Measurements from ENCODE around the gene NEUROG3.

The NEUROG3 gene

GRCh38 chr10:69584624-69585023, 11.4 kb upstream of the NEUROG3 start:
- H3K4me1 ChIP-seq (ENCODE audit: control insufficient read depth in 5 of 5, insufficient read depth in 5 of 5, low read length in 5 of 5), result no peaks in the 10 kb centered on the region
- H3K9me3 ChIP-seq (ENCODE audit: control insufficient read depth in 5 of 5, low read length in 5 of 5), result peaks cover 0 to 2% (median 0%) of the 10 kb centered on the region in 5 donors
- H3K4me3 ChIP-seq (ENCODE audit: low read depth in 1 of 5, low read length in 5 of 5), result no peak overlapping the region
- H3K27me3 ChIP-seq (ENCODE audit: control insufficient read depth in 5 of 5, insufficient read depth in 4 of 5, low read length in 5 of 5), result peaks cover 3 to 13% (median 8%) of the 10 kb centered on the region in 5 donors
- no peak overlapping the region for H3K9ac ChIP-seq (ENCODE audit: low read length in 5 of 5)
- no peaks in the 10 kb centered on the region for H3K36me3 ChIP-seq (ENCODE audit: control insufficient read depth in 5 of 5, insufficient read depth in 5 of 5, low read length in 5 of 5)
- H3K27ac ChIP-seq (ENCODE audit: low read depth, low read length), result no peak overlapping the region

GRCh38 chr10:69583106-69583505, 9.9 kb upstream of the NEUROG3 start:
- Histone ChIP-seq H3K9me3 (ENCODE audit: control insufficient read depth in 5 of 5, low read length in 5 of 5) (peaks cover 0 to 2% (median 0%) of the 10 kb centered on the region in 5 donors), H3K27me3 (ENCODE audit: control insufficient read depth in 5 of 5, insufficient read depth in 4 of 5, low read length in 5 of 5) (peaks cover 8 to 25% (median 19%) of the 10 kb centered on the region in 5 donors), H3K9ac (ENCODE audit: low read length in 5 of 5) (no peak overlapping the region), H3K36me3 (ENCODE audit: control insufficient read depth in 5 of 5, insufficient read depth in 5 of 5, low read length in 5 of 5) (no peaks in the 10 kb centered on the region), H3K4me1 (ENCODE audit: control insufficient read depth in 5 of 5, insufficient read depth in 5 of 5, low read length in 5 of 5) (no peaks in the 10 kb centered on the region), H3K4me3 (ENCODE audit: low read depth in 1 of 5, low read length in 5 of 5) (no peak overlapping the region), H3K27ac (ENCODE audit: low read depth, low read length) (no peak overlapping the region)

DNA sequence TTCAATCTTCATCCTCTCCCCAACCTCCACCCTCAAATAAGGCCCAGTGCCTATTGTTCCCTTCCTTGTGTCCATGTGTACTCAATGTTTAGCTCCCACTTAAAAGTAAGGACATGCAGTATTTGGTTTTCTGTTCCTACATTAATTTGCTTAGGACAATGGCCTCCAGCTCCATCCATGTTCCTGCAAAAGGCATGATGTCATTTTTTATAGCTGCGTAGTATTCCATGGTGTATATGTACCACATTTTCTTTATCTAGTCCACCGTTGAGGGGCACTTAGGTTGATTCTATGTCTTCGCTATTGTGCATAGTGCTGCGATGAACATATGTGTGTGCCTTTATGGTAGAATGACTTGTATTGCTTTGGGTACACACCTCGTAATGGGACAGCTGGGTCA, 7.2 kb upstream of the NEUROG3 start:
- no peaks in the 10 kb centered on the region for H3K4me1 ChIP-seq (ENCODE audit: control insufficient read depth in 5 of 5, insufficient read depth in 5 of 5, low read length in 5 of 5)

DNA sequence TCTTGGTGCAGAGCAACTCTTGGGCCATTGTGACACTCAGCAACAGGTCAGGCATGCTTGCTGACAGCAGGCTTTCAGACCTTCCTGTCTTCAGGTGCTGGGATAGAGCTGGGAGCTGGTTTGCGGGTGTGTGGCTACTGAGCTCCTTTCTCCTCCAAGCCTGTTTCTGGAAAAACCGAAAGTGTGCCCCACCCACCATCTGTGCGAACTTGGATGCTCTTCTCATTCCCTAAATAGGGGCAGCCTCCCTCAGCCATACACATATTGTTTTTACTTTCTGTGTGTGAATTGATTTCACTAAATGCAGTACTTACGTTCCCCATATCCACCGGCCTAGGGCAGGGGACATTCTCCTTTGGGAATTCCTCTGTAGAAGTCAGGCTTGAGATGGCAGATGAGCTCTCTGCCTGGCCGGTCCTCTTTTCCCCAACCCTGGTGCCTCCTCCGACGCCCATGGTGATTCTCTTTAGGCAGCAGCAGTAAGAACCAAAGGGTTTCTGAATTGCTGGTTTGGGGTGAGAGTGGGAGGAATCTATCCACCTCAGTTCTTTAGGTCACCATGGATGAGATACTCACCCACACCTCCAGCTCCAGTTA, 6.3 kb upstream of the NEUROG3 start:
- no peak overlapping the region for H3K4me3 ChIP-seq (ENCODE audit: low read depth in 1 of 5, low read length in 5 of 5)
- peaks cover 0 to 2% (median 0%) of the 10 kb centered on the region in 5 donors for H3K9me3 ChIP-seq (ENCODE audit: control insufficient read depth in 5 of 5, low read length in 5 of 5)
- no peak overlapping the region for H3K27ac ChIP-seq (ENCODE audit: low read depth, low read length)
- H3K36me3 ChIP-seq (ENCODE audit: control insufficient read depth in 5 of 5, insufficient read depth in 5 of 5, low read length in 5 of 5), result no peaks in the 10 kb centered on the region
- H3K9ac ChIP-seq (ENCODE audit: low read length in 5 of 5), result no peak overlapping the region
- H3K27me3 ChIP-seq (ENCODE audit: control insufficient read depth in 5 of 5, insufficient read depth in 4 of 5, low read length in 5 of 5), result peaks cover 26 to 57% (median 44%) of the 10 kb centered on the region in 5 donors
- peaks cover 0 to 6% (median 4%) of the 10 kb centered on the region in 5 donors for H3K4me1 ChIP-seq (ENCODE audit: control insufficient read depth in 5 of 5, insufficient read depth in 5 of 5, low read length in 5 of 5)

More for the DNA sequence above, 7.2 kb upstream of the NEUROG3 start:
- H3K27me3 ChIP-seq (ENCODE audit: control insufficient read depth in 5 of 5, insufficient read depth in 4 of 5, low read length in 5 of 5), result peaks cover 24 to 49% (median 37%) of the 10 kb centered on the region in 5 donors
- no peak overlapping the region for H3K4me3 ChIP-seq (ENCODE audit: low read depth in 1 of 5, low read length in 5 of 5)
- no peaks in the 10 kb centered on the region for H3K36me3 ChIP-seq (ENCODE audit: control insufficient read depth in 5 of 5, insufficient read depth in 5 of 5, low read length in 5 of 5)
- H3K9ac ChIP-seq (ENCODE audit: low read length in 5 of 5), result no peak overlapping the region
- H3K27ac ChIP-seq (ENCODE audit: low read depth, low read length), result no peak overlapping the region
- peaks cover 0 to 2% (median 0%) of the 10 kb centered on the region in 5 donors for H3K9me3 ChIP-seq (ENCODE audit: control insufficient read depth in 5 of 5, low read length in 5 of 5)

- Histone ChIP-seq H3K27me3 (ENCODE audit: control insufficient read depth in 5 of 5, insufficient read depth in 4 of 5, low read length in 5 of 5) (peaks cover 35 to 67% (median 53%) of the 10 kb centered on the region in 5 donors), H3K4me3 (ENCODE audit: low read depth in 1 of 5, low read length in 5 of 5) (no peak overlapping the region), H3K36me3 (ENCODE audit: control insufficient read depth in 5 of 5, insufficient read depth in 5 of 5, low read length in 5 of 5) (no peaks in the 10 kb centered on the region), H3K9me3 (ENCODE audit: control insufficient read depth in 5 of 5, low read length in 5 of 5) (peaks cover 0 to 2% (median 0%) of the 10 kb centered on the region in 5 donors), H3K27ac (ENCODE audit: low read depth, low read length) (no peak overlapping the region), H3K4me1 (ENCODE audit: control insufficient read depth in 5 of 5, insufficient read depth in 5 of 5, low read length in 5 of 5) (peaks cover 0 to 16% (median 13%) of the 10 kb centered on the region in 5 donors), H3K9ac (ENCODE audit: low read length in 5 of 5) (no peak overlapping the region)
These were observed 5.3 kb upstream of the NEUROG3 start for GRCh38 chr10:69578508-69578991.

DNA sequence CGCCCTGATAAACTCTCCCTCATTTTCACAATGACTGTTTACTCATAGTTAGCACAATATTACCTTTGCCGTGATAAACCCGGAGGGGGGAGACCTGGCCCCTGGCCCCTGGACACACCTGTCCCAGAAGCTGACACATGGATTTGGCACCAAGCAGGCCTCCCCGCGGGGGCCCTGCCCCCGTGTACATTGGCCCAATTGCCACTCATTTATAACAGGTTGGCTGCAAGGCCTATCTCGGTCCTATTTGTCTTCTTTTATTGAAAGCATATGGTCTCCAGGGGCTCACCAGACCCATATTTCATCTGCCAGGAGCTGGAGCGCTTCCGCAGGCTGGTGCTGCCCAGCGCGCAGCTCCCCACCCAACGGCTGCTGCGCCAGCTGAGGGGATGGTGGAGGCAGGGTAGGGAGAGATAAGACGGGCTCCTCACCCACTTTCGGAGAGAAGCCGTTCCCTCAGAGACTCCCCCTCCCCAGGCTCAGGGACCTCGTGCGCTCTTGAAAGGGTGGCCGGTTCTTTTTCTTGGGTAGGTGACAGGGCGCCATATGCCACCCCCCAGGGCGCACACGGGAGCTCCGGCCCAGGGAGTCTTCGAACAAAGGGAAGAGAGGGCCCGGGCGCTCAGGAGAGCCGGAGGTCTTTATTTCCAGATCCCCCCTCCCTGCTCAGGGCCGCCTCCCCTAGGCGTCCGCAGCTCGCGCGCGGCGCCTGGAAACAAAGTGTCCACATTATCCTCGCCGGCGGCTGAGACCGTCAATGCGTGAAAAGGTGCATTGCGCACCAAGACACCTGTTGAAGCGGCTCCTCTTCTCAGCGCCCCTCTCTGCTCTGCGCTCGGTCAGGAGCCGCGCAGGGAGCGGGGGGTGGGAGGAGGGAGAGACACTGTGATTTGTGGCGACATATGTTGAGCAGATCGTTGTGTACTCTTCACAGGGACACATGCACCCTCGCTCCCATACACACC, 4.3 kb upstream of the NEUROG3 start:
- H3K9ac ChIP-seq (ENCODE audit: low read length in 5 of 5), result no peak overlapping the region
- H3K4me3 ChIP-seq (ENCODE audit: low read depth in 1 of 5, low read length in 5 of 5), result no peak overlapping the region
- H3K9me3 ChIP-seq (ENCODE audit: control insufficient read depth in 5 of 5, low read length in 5 of 5), result peaks cover 0 to 2% (median 0%) of the 10 kb centered on the region in 5 donors
- peaks cover 44 to 77% (median 63%) of the 10 kb centered on the region in 5 donors for H3K27me3 ChIP-seq (ENCODE audit: control insufficient read depth in 5 of 5, insufficient read depth in 4 of 5, low read length in 5 of 5)
- no peaks in the 10 kb centered on the region for H3K36me3 ChIP-seq (ENCODE audit: control insufficient read depth in 5 of 5, insufficient read depth in 5 of 5, low read length in 5 of 5)
- peaks cover 0 to 26% (median 22%) of the 10 kb centered on the region in 5 donors for H3K4me1 ChIP-seq (ENCODE audit: control insufficient read depth in 5 of 5, insufficient read depth in 5 of 5, low read length in 5 of 5)
- no peak overlapping the region for H3K27ac ChIP-seq (ENCODE audit: low read depth, low read length)

- H3K4me3 ChIP-seq (ENCODE audit: low read depth in 1 of 5, low read length in 5 of 5), result no peak overlapping the region
- H3K27ac ChIP-seq (ENCODE audit: low read depth, low read length), result no peak overlapping the region
- H3K27me3 ChIP-seq (ENCODE audit: control insufficient read depth in 5 of 5, insufficient read depth in 4 of 5, low read length in 5 of 5), result peaks cover 55 to 88% (median 73%) of the 10 kb centered on the region in 5 donors
- H3K36me3 ChIP-seq (ENCODE audit: control insufficient read depth in 5 of 5, insufficient read depth in 5 of 5, low read length in 5 of 5), result no peaks in the 10 kb centered on the region
- no peak overlapping the region for H3K9ac ChIP-seq (ENCODE audit: low read length in 5 of 5)
- H3K9me3 ChIP-seq (ENCODE audit: control insufficient read depth in 5 of 5, low read length in 5 of 5), result peaks cover 0 to 4% (median 0%) of the 10 kb centered on the region in 5 donors
- peaks cover 0 to 36% (median 28%) of the 10 kb centered on the region in 5 donors for H3K4me1 ChIP-seq (ENCODE audit: control insufficient read depth in 5 of 5, insufficient read depth in 5 of 5, low read length in 5 of 5)
These were observed 3.3 kb upstream of the NEUROG3 start for GRCh38 chr10:69576334-69577011.

DNA sequence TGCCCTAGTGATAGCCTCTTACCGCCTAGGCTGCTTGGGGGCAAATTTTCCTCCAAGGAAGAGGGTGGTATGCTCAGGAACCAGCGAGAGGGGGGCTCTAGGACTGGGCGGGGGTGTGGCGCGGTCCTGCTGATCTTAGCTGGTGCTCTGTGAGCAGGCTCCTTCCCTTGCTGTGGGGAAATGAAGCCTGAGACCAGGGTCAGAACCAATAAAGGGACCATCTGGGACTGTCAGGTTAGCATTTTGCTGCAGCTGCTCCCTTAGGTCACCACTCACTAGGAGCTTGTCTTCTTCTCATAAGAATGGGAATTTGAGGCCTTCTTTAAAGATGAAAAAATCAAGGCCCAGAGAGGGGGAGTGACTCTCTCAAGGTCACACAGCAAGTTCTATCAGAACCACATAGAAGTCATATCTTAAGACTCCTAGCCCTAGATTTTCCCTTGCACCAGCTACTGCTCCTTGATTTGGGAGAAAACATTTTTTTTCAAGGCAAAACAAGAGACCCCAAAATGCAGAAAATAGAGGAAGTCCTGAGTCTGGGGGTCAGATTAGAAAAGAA, 2.0 kb upstream of the NEUROG3 start:
- no peak overlapping the region for H3K9ac ChIP-seq (ENCODE audit: low read length in 5 of 5)
- H3K27me3 ChIP-seq (ENCODE audit: control insufficient read depth in 5 of 5, insufficient read depth in 4 of 5, low read length in 5 of 5), result peaks cover 63 to 96% (median 79%) of the 10 kb centered on the region in 5 donors
- H3K36me3 ChIP-seq (ENCODE audit: control insufficient read depth in 5 of 5, insufficient read depth in 5 of 5, low read length in 5 of 5), result no peaks in the 10 kb centered on the region
- peaks cover 0 to 2% (median 0%) of the 10 kb centered on the region in 5 donors for H3K9me3 ChIP-seq (ENCODE audit: control insufficient read depth in 5 of 5, low read length in 5 of 5)
- H3K4me3 ChIP-seq (ENCODE audit: low read depth in 1 of 5, low read length in 5 of 5), result no peak overlapping the region
- no peak overlapping the region for H3K27ac ChIP-seq (ENCODE audit: low read depth, low read length)
- H3K4me1 ChIP-seq (ENCODE audit: control insufficient read depth in 5 of 5, insufficient read depth in 5 of 5, low read length in 5 of 5), result peaks cover 0 to 36% (median 28%) of the 10 kb centered on the region in 5 donors

DNA sequence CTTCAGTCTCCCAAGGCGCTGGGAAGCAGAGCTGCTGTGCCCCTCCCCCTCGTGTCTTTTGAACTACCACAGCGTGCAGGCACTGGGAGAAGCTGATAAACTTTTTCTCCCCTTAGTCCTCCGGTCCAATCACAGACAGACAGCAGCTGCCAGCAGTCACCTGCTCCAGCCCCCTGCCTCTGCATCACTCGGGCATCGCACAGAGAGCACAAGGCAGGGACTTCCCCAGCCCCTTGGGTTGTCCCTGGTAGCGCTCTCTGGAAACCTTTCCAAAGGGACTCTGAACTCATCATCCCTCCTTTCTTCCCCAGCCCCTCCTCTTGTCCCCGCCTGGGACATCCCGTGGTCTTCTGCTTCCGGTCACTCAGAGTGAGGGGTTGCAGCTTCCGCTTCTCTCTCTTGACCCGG, 1.4 kb upstream of the NEUROG3 start:
- no peak overlapping the region for H3K27ac ChIP-seq (ENCODE audit: low read depth, low read length)
- peaks cover 0 to 36% (median 28%) of the 10 kb centered on the region in 5 donors for H3K4me1 ChIP-seq (ENCODE audit: control insufficient read depth in 5 of 5, insufficient read depth in 5 of 5, low read length in 5 of 5)
- peaks cover 66 to 96% (median 80%) of the 10 kb centered on the region in 5 donors for H3K27me3 ChIP-seq (ENCODE audit: control insufficient read depth in 5 of 5, insufficient read depth in 4 of 5, low read length in 5 of 5)
- peak overlapping the region in 1 of 5 donors; percentile 37 for H3K4me3 ChIP-seq (ENCODE audit: low read depth in 1 of 5, low read length in 5 of 5)
- H3K9ac ChIP-seq (ENCODE audit: low read length in 5 of 5), result no peak overlapping the region
- no peaks in the 10 kb centered on the region for H3K36me3 ChIP-seq (ENCODE audit: control insufficient read depth in 5 of 5, insufficient read depth in 5 of 5, low read length in 5 of 5)
- H3K9me3 ChIP-seq (ENCODE audit: control insufficient read depth in 5 of 5, low read length in 5 of 5), result peaks cover 0 to 2% (median 0%) of the 10 kb centered on the region in 5 donors

Measured in subcutaneous abdominal adipose tissue (tissue), 5 donors.